Ascending aorta (tissue), 2 donors: ENCODE results near the gene GAL3ST1. TPM values are rescaled to one million over a fixed set of nuclear protein-coding genes. Genes with fewer than 3 reads are reported as not detected.
"Not testable (repeated sequence)": the region's sequence is repeated elsewhere in the genome, so short reads cannot be mapped to it uniquely, and the experiment has no call there.

Experiments used
- DNase-seq, 2 donors: peaks; one replicate each; pipeline ENCODE4 v3.0.0-alpha.2; 2019; ENCODE audit warnings: low spot score in 2 of 2
- H3K27ac ChIP-seq, 2 donors: fragments of 200-600 bp; sonication (generic); one replicate each; pipeline ENCODE4 v1.5.1; 2016 to 2017; ENCODE audit warnings: mild to moderate bottlenecking in 1 of 2
- H3K27me3 ChIP-seq: fragments of 200-600 bp; sonication (generic); one replicate; pipeline ENCODE4 v1.5.1; 2017
- H3K36me3 ChIP-seq, 2 donors: fragments of 200-600 bp; sonication (generic); one replicate each; pipeline ENCODE4 v1.5.1; 2016
- H3K4me1 ChIP-seq, 2 donors: fragments of 200-600 bp; sonication (generic); one replicate each; pipeline ENCODE4 v1.5.1; 2016 to 2017; ENCODE audit warnings: mild to moderate bottlenecking in 1 of 2
- H3K4me3 ChIP-seq, 2 donors: fragments of 200-600 bp; sonication (generic); one replicate each; pipeline ENCODE4 v1.5.1; 2016 to 2017; ENCODE audit warnings: mild to moderate bottlenecking in 1 of 2
- H3K9me3 ChIP-seq, 2 donors: fragments of 200-600 bp; sonication (generic); one replicate each; pipeline ENCODE4 v1.5.1; 2016
- CTCF ChIP-seq, 3 experiments: fragments of 200-600 bp in 2 of 3; fragments of 450-650 bp in 1 of 3; sonication (generic) in 2 of 3; IDR thresholded peaks; one replicate each; pipeline ENCODE4 v1.5.1; 2016 to 2019; ENCODE audit warnings: antibody characterized with exemption in 3 of 3, mild to moderate bottlenecking in 1 of 3, moderate library complexity in 1 of 3
- intact Hi-C: fragments of 100-400 bp; cut with DNase I; formaldehyde crosslinking; loops from one replicate; pipeline ENCODE4 v1.15.1; 2023
- total RNA-seq: library from RNA; depleted of rRNA; stranded (reverse); fragments of >200 nt; gene quantifications from one replicate; pipeline ENCODE4 v1.1.0, GENCODE V29; 2016

GAL3ST1 gene
- total RNA-seq, 1 donor from 2014 or later: not detected

DNA sequence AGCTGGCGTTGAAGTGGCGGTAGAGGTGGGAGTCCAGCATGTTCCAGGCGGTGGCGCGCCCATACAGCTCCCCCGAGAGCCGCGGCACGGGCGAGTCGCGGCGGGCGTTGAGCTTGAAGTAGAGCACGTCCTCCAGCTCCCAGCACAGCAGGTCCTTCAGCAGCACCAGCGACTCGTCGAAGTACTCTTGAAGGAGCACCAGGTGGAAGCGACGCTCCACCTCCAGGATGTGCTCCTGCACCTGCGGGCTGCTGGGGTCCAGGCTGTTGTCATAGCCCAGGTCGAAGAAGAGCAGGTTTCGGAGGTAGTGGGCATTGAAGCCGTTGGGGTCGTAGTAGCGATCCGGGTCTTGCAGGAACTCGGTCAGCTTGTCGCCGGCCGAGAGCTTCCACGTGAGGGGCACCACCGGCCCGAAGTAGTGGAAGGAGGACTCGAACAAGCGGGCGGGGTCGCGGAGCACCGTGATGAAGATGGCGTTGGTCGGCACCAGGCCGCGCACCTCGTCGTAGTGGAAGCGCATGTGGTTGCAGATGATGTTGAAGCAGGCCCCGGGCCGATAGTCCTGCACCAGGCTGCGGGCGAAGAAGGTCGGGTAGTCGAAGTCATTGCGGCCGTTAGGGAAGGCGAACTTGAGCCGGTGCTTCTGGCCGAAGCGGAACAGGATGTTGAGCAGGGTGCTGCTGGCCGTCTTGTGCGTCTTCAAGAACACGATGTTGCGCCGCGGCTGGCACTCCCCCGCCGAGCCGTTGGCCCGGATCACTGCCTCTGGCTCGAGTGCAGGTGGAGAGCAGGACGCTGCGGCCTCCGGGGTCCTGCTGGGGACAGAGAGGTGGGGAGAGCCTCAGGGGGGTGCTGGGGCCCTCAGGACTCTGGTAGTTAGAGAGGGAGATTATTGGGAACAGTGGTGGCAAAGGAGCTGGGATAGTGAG lies 18.9 kb downstream of the GAL3ST1 start:
- Histone ChIP-seq H3K4me1 (no peaks in the 10 kb centered on the region), H3K27me3 (no peaks in the 10 kb centered on the region), H3K36me3 (peaks cover 0 to 9% of the 10 kb centered on the region in 2 donors), H3K27ac (no peak overlapping the region), H3K4me3 (no peak overlapping the region), H3K9me3 (no peaks in the 10 kb centered on the region)
- intact Hi-C loops: no loop called here
- DNase-seq: no peak
- TF ChIP-seq CTCF (IDR thresholded peaks at IDR 0.05): no peak

DNA sequence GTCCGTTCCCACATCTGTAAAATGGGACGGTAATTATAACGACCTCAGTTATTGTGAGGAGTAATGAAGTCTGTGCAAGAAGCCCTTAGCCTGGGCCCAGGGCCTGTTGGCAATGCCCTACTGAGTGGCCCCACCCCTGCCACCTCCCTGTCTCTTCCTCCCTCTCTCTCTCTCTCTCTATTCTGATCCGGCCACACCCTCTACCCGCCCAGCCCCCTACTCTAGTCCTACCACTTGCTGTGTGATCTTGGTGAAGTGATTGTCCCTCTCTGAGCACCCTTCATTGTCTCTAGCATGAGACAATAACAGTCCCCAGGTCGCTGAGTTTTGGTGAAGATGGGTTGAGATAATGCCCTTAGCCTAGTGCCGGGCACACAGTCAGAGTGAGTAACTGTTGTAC lies 20.5 kb downstream of the GAL3ST1 start:
- no peaks in the 10 kb centered on the region for H3K4me1 ChIP-seq
- no peak overlapping the region for H3K27ac ChIP-seq
- no peaks in the 10 kb centered on the region for H3K27me3 ChIP-seq
- no peaks in the 10 kb centered on the region for H3K9me3 ChIP-seq
- intact Hi-C loops: no loop called here
- no peak for DNase-seq
- peaks cover 0 to 9% of the 10 kb centered on the region in 2 donors for H3K36me3 ChIP-seq
- no peak for TF ChIP-seq CTCF (IDR thresholded peaks at IDR 0.05)
- H3K4me3 ChIP-seq: no peak overlapping the region

- TF ChIP-seq CTCF (IDR thresholded peaks at IDR 0.05): no peak
- H3K27me3 ChIP-seq: no peaks in the 10 kb centered on the region
- H3K36me3 ChIP-seq: peaks cover 0 to 9% of the 10 kb centered on the region in 2 donors
- H3K9me3 ChIP-seq: no peaks in the 10 kb centered on the region
- intact Hi-C loops: no loop called here
- no peaks in the 10 kb centered on the region for H3K4me1 ChIP-seq
- DNase-seq: no peak
- H3K4me3 ChIP-seq: no peak overlapping the region
- no peak overlapping the region for H3K27ac ChIP-seq
Measured at GRCh38 chr22:30552719-30553118, 21.7 kb downstream of the GAL3ST1 start.

DNA sequence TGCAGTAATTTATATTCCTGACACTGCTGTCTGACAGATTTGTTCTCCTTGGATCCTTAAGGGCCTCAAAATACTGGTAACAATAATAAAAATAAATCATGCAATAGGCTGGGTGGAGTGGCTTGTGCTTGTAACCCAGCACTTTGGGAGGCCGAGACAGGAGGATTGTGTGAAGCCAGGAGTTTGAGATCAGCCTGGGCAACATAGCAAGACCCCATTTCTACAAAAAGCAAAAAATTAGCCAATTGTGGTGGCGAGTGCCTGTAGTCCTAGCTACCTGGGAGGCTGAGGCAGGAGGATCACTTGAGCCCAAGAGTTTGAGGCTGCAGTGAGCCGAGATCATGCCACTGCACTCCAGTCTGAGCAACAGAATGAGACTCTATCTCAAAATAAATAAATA lies 22.7 kb downstream of the GAL3ST1 start:
- H3K27ac ChIP-seq, H3K4me3 ChIP-seq, H3K36me3 ChIP-seq, intact Hi-C loops, H3K27me3 ChIP-seq, H3K4me1 ChIP-seq, H3K9me3 ChIP-seq, DNase-seq: not testable (repeated sequence)

- no peak for TF ChIP-seq CTCF (IDR thresholded peaks at IDR 0.05)
- H3K4me3 ChIP-seq: no peak overlapping the region
- peaks cover 0 to 5% of the 10 kb centered on the region in 2 donors for H3K4me1 ChIP-seq
- H3K27ac ChIP-seq: no peak overlapping the region
- DNase-seq: no peak
- no peaks in the 10 kb centered on the region for H3K36me3 ChIP-seq
- H3K9me3 ChIP-seq: no peaks in the 10 kb centered on the region
- no peaks in the 10 kb centered on the region for H3K27me3 ChIP-seq
- intact Hi-C loops: no loop called here
Measured at GRCh38 chr22:30547188-30547587, 27.3 kb downstream of the GAL3ST1 start.

GRCh38 chr22:30546616-30547015 lies 27.8 kb downstream of the GAL3ST1 start, which contains the start of gene SEC14L6:
SEC14L6 (minus strand) TSS chr22:30546741; CDS start chr22:30546682, 59 bp downstream.
- H3K36me3 ChIP-seq: no peaks in the 10 kb centered on the region
- no peak within 1 kb of the TSS for H3K27ac ChIP-seq
- H3K27me3 ChIP-seq: no peaks in the 10 kb centered on the region
- peaks cover 0 to 8% of the 10 kb centered on the region in 2 donors for H3K4me1 ChIP-seq
- H3K4me3 ChIP-seq: no peak within 1 kb of the TSS
- H3K9me3 ChIP-seq: no peaks in the 10 kb centered on the region
- intact Hi-C loops: no loop called here
- no peak for DNase-seq
- TF ChIP-seq CTCF (IDR thresholded peaks at IDR 0.05): no peak
